ENCODE measurements around the gene ABCA12. TPM values are rescaled to one million over a fixed set of nuclear protein-coding genes. Genes with fewer than 3 reads are reported as not detected.
"Not testable (repeated sequence)": the region's sequence is repeated elsewhere in the genome, so short reads cannot be mapped to it uniquely, and the experiment has no call there.

Gene ABCA12
- total RNA-seq (2014; rRNA removed; shearing (Covaris generic)) = 0.05 and 0.14 TPM in 2 replicates

- no peak for DNase-seq (ENCODE audit: low spot score)
These were observed at the start of gene ABCA12 for GRCh38 chr2:215138479-215138878. Gene ABCA12, minus strand, starts transcription at chr2:215138626. Its CDS starts 418 bp downstream, at chr2:215138208.

- peak; percentile 34 for DNase-seq (ENCODE audit: low spot score)
These were observed 49.7 kb upstream of the ABCA12 start for GRCh38 chr2:215188078-215188477.

GRCh38 chr2:215186021-215186420 lies 47.6 kb upstream of the ABCA12 start:
- no peak for DNase-seq (ENCODE audit: low spot score)

- DNase-seq (ENCODE audit: low spot score) = no peak
These were observed 39.7 kb upstream of the ABCA12 start for GRCh38 chr2:215178121-215178520.

GRCh38 chr2:215171796-215172195 lies 33.4 kb upstream of the ABCA12 start:
- no peak for DNase-seq (ENCODE audit: low spot score)

GRCh38 chr2:215171151-215171550 lies 32.7 kb upstream of the ABCA12 start:
- DNase-seq (ENCODE audit: low spot score) = peak; percentile 37

- DNase-seq (ENCODE audit: low spot score) = not testable (repeated sequence)
These were observed 28.1 kb upstream of the ABCA12 start for GRCh38 chr2:215166505-215166904.

GRCh38 chr2:215163319-215163718 lies 24.9 kb upstream of the ABCA12 start:
- DNase-seq (ENCODE audit: low spot score) = not testable (repeated sequence)

GRCh38 chr2:215161301-215161829 lies 22.9 kb upstream of the ABCA12 start:
- DNase-seq (ENCODE audit: low spot score) = no peak

GRCh38 chr2:215160081-215160480 lies 21.7 kb upstream of the ABCA12 start:
- no peak for DNase-seq (ENCODE audit: low spot score)

- no peak for DNase-seq (ENCODE audit: low spot score)
These were observed 18.0 kb upstream of the ABCA12 start for GRCh38 chr2:215156453-215156852.

GRCh38 chr2:215149894-215150293 lies 11.5 kb upstream of the ABCA12 start:
- DNase-seq (ENCODE audit: low spot score) = no peak

- no peak for DNase-seq (ENCODE audit: low spot score)
These were observed 11.1 kb upstream of the ABCA12 start for GRCh38 chr2:215149486-215149885.

- no peak for DNase-seq (ENCODE audit: low spot score)
These were observed 10.6 kb upstream of the ABCA12 start for GRCh38 chr2:215149060-215149459.

- DNase-seq (ENCODE audit: low spot score) = no peak
These were observed 7.2 kb upstream of the ABCA12 start for GRCh38 chr2:215145611-215146010.

GRCh38 chr2:215144106-215144875 lies 5.9 kb upstream of the ABCA12 start:
- DNase-seq (ENCODE audit: low spot score) = no peak

- DNase-seq (ENCODE audit: low spot score) = no peak
These were observed 5.0 kb upstream of the ABCA12 start for GRCh38 chr2:215143458-215143857.

GRCh38 chr2:215141706-215142105 lies 3.3 kb upstream of the ABCA12 start:
- DNase-seq (ENCODE audit: low spot score) = no peak

- no peak for DNase-seq (ENCODE audit: low spot score)
These were observed 1.8 kb upstream of the ABCA12 start for GRCh38 chr2:215140166-215140707.

GRCh38 chr2:215137741-215138340 lies 585 bp downstream of the ABCA12 start:
- peak; percentile 44 for DNase-seq (ENCODE audit: low spot score)

GRCh38 chr2:215137329-215137686 lies 1.1 kb downstream of the ABCA12 start:
- no peak for DNase-seq (ENCODE audit: low spot score)

- peak; percentile 10 for DNase-seq (ENCODE audit: low spot score)
These were observed 1.6 kb downstream of the ABCA12 start for GRCh38 chr2:215136669-215137328.

All from A172 (cell line).